GM19372 (cell line): ENCODE measurements around the gene RLIM.
"Not testable (repeated sequence)": the region's sequence is repeated elsewhere in the genome, so short reads cannot be mapped to it uniquely, and the experiment has no call there.

ENCODE experiments used
- ATAC-seq: cut with Tn5 transposase; IDR thresholded peaks from one replicate; pipeline ENCODE4 v1.9.1; 2021; ENCODE audit warnings: mild to moderate bottlenecking, low read depth, moderate library complexity; ENCODE audit not compliant: unreplicated experiment

RLIM gene, protein sequence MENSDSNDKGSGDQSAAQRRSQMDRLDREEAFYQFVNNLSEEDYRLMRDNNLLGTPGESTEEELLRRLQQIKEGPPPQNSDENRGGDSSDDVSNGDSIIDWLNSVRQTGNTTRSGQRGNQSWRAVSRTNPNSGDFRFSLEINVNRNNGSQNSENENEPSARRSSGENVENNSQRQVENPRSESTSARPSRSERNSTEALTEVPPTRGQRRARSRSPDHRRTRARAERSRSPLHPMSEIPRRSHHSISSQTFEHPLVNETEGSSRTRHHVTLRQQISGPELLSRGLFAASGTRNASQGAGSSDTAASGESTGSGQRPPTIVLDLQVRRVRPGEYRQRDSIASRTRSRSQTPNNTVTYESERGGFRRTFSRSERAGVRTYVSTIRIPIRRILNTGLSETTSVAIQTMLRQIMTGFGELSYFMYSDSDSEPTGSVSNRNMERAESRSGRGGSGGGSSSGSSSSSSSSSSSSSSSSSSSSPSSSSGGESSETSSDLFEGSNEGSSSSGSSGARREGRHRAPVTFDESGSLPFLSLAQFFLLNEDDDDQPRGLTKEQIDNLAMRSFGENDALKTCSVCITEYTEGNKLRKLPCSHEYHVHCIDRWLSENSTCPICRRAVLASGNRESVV

DNA sequence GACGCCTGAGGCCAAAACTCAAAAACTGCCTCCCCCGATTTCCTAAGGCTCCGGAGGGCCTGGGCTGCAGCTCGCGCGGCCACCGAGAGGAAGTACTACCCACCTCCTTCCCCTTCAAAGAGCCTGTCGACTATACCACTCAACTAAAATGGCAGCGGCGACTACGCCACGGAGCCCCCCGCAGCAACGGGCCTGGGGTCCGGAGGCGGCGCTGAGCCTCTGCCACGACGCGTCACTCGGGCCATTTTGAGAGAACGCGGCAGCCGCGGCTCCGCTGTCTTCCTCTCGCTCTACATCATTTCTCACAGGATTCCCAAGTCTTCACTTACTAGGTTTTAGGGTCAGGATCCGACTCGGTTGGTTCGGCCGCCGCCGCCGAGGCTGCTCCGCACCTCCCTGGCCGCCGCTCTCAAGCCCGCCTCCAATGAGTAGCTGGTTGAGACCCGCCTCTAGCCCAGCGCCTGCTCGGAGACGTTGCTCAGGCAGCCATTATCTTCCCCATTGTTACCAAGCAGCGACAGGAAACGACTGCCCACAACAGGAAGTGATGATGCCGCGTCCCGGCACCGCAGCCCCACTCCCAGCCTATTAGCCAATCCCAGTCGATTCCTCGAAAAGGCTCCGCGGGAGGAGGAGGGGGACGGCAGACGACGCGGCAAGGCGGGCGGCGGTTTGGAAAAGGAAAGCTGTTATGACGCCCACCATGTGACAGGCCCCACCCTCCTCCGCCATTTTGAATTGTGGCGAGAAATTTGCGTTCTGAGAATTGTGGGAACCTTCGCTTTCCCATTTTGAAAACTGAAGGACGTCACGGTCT is at the start of gene RLIM:
Gene RLIM (minus strand): TSS at position 532 of the 817 bp plus-strand sequence. CDS start 18,647 bp downstream, outside the sequence.
- peak; percentile 92 for ATAC-seq

DNA sequence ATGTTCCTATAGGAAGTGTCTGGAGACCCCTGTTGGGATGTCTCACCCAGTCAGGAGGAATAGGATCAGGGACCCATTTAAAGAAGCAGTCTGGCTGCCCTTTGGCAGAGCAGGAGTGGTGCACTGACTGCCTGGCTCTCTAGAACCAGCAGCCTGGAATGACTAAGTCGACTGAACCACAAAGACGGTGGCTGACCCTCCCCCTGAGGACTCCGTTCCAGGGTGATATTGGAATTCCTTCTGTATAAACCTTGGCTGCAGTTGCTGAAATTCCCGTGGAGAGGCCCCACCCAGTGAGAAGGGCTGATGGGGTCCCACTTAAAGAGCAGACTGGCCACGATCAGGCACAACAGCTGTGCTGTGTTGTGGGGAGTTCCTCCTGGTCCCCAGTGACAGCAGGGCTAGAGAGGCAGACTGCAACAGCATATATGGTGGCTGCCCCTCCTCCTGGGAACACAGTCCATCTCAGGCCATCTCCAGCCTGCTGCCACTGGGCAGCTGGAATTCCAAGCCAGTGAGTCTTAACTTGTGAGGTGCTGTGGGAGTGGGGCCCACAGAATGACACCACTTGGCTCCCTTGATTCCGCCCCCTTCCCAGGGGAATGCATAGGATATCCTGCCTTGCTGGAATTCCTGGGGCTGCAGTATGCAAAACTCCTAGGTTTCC is 41.8 kb upstream of the RLIM start:
- no peak for ATAC-seq

DNA sequence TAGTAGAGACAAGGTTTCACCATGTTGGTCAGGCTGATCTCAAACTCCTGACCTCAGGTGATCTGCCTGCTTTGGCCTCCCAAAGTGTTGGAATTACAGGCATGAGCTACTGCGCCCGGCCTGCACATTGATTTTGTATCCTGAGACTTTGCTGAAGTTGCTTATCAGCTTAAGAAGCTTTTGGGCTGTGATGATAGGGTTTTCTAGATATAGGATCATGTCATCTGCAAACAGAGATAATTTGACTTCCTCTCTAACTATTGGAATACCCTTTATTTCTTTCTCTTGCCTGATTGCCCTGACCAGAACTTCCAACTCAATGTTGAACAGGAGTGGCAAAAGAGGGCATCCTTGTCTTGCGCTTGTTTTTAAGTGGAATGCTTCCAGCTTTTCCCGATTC is 40.5 kb upstream of the RLIM start:
- ATAC-seq, result not testable (repeated sequence)

DNA sequence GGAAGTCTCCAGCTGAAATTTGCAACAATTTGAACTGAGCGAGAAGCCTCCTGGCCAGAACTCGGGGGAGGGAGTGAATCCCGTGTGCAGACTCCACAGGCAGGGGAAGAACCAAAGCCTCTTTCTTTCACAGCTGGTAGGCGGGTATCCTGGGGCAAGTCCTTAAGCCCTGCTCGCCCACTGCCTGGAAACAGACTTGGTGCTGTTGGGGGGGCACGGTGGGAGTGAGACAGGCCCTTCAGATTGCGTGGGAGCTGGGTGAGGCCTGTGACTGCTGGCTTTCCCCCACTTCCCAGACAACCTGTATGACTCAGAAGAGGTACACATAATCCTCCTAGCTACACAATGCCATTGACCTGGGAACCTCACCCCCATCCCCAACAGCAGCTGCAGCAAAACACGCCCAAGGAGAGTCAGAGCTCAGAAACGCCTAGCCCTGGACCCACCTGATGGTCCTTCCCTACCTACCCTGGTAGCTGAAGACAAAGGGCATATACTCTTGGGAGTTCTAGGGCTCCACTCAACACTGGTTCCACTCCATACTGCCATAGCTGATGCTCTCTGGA is 22.4 kb upstream of the RLIM start:
- no peak for ATAC-seq

DNA sequence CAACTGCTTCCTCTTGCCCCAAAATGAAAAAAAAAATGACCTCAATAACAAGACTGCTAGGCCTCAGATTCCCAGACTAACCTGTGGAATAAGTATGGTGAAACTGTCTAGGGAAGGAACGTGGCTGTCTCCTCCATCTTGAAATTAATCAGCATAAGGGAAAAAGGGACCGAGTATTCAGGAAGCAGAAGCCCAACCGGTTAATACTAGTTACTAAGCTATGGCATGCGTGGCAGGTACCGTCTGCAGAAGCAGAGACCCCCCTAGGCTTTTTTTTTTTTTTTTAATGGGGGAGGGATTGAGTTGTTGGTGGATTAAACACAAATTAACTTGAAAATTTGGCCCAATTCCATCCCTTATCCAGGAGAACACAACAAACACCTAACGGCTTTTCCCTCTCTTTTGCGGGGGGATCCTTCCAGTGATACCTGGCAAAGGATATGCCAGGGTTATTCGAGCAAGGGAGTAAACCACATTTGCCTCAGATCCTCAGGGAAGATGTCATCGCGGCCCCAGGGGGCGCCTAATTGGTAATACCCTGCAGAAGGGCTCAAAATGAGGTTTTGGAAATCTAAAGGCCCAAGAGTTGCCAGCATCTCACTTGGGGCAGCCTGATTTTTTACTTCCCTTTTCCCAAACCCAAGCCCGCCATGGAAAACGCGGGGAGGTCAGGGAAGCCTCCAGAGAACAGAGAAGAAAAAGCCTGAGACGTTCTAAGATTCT is 893 bp downstream of the RLIM start:
- no peak for ATAC-seq

DNA sequence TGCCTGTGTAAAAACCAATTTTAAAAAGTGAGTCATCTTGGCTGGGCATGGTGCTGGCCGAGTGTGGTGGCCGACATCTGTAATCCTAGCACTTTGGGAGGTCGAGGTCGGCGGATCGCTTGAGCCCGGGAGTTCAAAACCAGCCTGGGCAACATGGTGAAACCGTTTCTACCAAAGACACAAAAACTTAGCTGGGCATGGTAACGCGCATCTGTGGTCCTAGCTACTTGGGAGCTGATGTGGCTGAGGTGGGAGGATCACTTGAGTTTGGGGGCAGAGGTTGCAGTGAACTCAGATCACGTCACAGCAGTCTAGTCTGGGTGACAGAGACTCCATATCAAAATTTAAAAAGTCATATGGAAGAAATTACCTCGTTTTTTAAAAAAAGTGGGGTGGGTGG is 7.6 kb downstream of the RLIM start:
- ATAC-seq, result no peak

DNA sequence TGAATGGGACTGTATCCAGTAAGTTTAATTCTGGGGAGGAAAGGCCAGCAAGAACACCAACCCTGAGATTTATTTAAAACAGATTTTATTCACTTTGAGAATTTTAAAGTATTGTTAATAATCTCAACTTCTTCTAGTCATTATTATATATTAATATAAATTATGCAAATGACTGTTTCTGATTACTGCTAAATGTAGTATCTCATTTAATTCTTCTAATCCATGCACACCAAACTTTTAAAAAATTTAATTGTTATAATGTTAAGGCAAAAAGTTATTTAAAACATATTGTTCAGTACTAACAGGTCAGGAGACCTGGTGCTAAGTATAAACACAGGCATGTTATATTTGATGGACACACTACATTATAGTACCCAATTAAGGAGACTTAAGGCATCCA is 8.1 kb downstream of the RLIM start:
- no peak for ATAC-seq

DNA sequence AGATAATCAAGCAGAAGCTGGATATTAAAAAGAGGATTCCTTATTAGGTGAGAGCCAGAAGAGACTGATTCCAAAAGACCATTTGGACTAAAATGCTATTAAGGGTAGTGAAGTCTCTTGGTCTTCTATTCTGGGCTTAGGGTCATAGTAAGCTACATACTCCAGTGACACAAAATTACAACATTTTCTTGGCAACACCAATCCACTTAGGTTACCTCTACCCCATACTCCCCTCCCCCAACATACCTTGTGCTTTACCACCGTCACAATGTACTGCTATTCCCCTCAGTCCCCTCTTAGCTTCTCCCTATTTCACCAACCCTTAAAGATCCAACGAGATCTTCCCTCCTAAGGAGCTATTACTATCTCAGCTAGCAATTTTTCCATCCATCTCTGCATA is 11.4 kb downstream of the RLIM start:
- ATAC-seq, result no peak

DNA sequence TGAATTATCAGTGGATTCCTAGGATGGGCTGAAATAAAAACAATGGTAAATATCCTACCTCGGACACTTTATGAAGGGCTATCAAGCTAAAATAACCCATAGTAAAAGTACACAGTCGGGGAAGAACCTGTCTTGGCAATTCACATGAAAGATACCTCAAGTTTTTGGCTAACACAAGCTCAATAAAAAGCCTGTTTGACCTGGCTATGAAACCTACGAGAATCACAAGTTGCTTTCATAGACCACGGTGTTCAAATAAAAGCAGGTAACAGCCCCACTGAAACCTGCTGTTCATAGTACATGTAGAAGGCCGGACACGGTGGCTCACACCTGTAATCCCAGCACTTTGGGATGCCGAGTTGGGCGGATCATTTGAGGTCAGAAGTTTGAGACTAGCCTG is 12.3 kb downstream of the RLIM start:
- no peak for ATAC-seq

DNA sequence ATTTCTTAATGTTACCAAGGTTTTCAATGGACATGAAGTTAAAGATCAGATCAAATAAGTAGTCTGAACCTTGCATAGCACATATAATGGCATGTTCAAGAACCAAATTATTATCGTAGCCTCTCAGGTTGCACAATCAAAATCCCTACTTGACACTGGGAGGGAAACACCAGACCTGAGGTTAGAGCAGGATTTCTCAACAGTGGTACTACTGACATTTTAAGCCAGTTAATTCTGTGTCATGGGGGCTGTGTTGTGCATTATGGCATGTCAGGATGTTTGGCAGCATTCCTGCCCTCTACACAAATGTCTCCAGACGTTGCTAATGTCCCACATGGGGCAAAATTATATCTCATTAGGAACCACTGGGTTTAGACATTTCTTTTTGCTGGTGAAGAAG is 20.8 kb downstream of the RLIM start:
- ATAC-seq, result no peak

DNA sequence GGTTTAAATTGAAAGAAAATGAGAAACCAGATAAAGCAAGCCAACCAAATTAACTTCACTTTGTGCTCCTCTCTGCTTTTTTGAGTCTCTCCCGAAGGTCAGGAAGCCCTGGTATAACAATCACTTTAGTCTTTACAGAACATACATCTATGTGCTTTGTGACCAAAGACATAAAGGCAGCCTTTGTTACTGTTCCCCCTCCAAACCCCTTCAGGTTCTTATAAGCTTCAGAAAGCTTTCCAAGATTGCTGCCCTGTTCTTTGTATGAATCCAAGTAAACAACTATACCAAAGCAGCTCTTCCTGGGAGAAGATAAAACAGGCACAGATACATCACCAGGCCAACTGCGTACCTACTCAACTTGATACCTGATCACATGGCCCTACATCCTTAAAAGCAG is 28.7 kb downstream of the RLIM start:
- ATAC-seq, result no peak

DNA sequence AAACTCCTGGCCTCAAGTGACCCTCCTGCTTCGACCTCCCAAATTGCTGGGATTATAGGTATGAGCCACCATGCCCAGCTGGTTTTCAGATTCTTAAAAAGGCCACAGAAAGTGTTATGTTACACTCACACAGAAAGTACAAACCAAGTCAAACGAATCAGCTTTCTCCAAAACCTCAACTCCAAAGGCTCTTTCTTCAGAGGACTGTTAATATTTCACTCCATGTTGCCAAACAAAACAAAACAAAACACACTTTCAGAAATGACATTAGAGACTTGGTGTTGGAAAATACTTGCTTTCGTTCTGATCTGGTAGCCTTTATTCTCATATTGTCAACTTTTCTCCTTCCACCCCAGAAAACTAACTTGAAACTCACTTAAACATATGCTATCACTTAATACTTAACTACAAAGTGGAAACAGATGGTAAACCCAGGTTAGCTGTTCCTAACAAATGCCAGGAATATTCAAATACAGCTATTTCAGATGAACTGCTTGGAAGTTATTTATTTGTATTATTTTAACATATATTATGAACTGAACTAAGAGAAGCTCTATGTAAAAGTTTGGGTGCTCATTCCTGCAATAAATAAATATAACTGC is 34.7 kb downstream of the RLIM start:
- no peak for ATAC-seq

DNA sequence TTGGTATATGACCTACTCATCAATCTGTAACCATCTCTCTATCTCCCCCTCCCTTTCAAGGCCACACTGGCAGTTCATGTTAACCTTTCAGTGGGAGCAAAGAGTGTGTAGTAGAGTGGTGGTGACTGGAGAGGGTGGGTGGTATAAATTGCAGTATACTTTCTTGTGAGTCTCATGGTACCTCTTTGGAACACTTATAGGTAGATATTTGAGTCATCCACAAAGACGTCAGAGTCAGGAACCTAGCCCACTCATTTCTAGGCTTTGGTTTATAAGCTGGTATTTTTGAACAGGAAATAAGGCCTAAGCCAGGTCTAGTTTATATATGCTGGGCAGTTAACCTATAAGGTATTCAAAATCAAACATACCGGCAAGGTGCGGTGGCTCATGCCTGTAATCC is 36.3 kb downstream of the RLIM start:
- no peak for ATAC-seq

DNA sequence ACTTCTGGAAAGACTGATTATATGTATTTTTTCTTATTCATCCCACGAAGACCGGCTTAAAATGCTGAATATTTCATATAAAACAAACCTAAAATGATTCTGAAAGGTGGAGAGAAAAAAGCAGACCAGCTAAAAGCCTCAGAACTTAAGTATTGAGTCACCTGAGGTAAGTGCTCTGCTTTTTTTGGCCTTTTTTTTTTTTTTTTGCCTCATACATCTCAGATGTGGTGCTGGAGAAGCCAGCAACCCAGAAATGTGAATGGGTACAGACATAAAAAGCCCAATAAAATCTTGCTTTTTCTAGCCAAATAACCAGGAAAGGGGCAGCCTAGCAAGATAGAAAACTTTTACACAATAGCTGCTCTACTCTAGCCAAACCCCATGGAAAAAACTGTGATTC is 57.0 kb downstream of the RLIM start:
- ATAC-seq, result no peak

DNA sequence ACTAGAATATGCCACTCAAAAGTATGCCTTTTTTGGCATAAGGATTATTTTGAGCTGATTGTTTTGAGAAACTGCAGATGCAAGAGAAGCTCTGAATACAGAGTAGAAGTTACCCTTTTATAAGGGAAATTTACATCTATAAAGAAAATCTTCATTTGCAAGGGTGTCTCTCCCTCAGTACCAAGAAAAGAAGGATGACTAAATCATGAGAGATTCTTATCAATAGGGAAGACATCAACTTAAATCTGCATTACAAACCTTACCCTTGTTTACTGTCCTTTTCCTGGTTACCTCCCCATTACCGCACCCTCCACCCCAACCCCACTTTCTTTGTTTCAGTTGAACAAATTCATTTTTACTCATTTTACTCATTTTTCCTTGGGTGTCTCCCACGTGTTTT is 62.5 kb downstream of the RLIM start:
- no peak for ATAC-seq

DNA sequence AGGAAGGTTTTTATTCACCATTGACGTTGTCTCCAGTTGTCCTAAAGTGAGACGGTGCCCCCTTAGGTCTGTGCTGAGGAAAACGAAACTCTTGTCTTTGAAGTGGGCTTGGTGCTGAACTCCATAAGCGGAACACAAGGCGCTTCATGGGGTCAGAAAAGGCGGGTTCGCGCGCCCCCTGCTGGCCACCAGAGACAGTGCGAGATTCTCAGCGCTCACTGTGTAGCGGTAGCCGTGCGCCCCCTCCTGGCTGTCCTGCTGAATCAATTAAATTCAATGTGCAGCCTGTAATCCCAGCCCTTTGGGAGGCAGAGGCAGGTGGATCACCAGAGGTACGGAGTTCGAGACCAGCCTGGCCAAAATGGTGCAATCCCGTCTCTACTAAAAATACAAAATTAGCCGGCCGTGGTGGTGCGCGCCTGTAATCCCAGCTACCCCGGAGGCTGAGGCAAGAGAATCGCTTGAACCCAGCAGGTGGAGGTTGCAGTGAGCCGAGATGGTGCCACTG is 64.1 kb downstream of the RLIM start:
- peak; percentile 93 for ATAC-seq

DNA sequence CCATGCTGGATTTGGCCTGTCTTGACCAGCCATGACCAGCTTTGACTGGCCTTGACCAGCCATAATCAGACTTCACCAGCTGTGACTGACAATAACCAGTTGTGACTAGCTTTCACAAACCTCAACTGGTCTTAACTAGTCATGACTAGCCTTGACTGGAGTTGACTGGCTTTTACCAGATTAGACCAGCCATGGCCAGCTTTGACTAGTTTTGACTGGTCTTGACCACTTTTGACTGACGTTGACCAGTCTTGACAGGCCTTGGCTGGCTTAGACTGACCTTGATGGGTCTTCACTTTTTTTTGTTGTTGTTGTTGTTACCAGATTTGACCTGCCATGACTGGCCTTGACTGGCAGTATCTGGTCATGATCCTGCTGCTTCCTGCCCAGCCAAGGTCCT is 67.4 kb downstream of the RLIM start:
- ATAC-seq, result no peak

DNA sequence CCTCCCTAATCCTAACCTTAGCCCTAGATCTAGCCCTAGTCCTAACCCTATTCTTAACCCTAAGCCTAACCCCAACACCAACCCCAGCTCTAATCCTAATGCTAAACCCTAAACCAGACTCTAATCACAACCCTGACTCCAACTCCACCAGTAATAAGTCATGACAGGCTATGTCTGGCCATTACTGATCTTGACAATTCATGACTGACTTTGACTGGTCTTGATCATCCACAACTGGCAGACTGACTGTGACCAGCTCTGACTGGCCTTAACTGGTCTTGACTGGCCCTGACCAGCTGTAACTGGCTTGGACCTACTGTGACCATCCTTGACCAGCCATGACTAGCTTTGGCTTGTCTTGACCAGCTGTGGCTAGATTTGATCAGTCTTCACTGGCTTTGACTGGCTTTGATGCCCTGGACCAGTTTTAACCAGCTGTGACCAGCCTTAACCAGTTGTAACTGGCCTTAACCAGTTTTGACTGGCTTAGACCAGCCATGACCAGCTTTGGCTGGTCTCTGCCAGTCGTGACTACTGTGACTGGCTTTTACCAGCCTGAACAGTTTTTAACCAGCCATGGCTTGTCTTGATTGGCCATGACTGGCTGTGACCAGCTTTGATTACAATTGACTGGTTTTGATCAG is 68.4 kb downstream of the RLIM start:
- no peak for ATAC-seq
